Measurements from ENCODE around the gene HOXA7.
A peak's percentile ranks its signal among the peaks of the same experiment; 100 is the strongest.

DNA sequence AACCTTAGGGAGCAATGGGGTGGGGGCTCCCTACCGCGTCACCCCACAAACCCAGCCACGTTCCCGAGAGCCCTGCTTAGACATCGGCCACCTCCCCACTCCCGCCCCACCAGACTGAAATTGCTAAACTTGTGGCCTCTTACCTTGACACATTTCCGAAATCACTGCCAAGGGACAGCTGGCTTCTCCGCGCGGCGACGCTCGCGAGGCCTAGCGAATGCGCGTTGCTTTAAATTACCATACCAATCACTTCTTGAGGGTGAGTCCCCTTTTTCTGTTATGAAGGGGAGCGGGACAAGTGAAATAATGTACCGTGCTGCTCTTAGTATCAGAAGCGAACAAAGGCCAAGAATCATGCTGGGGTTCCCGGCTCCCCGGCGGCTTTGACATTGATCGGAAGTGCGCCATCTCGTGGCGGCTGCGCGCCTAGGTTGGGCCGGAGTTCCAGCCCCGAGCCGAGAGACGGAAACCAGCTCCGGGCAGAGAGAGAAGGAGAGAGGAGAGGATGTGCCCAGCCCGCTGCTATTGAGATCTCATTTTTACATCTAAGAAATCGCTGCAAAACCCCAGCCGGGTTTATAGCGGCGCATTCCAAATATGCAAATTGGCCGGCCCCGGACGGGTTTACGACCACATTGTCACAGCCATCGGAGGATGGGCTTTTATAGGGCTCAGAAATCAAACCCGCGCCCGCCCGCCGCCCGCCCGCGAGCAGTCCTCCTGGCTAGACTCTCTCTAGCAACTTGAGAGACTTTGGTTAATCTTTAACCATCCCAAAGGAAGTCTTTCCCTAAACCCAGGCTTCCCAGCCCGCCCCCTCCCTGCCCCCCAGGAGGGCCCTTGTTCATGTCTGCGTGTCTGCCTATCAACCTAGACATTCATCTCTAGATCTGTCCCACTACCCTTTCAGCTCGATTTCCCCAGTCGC lies 23.3 kb upstream of the HOXA7 start:
- TF ChIP-seq ZNF24 (tag by site-specific recombination; IDR thresholded peaks at IDR 0.05) (no peak), ZXDB (tag by site-specific recombination; IDR thresholded peaks at IDR 0.05) (peak; percentile 46; the same call in 1 of the 2 replicates), CTCF (tag by site-specific recombination; IDR thresholded peaks at IDR 0.05) (peak; percentile 83), YY1 (tag by site-specific recombination; IDR thresholded peaks at IDR 0.05) (no peak; the same call in 1 of the 2 replicates), ZNF449 (tag by site-specific recombination; IDR thresholded peaks at IDR 0.05) (no peak; the same call in 1 of the 2 replicates)
- TF ChIP-seq, protein P1, sequence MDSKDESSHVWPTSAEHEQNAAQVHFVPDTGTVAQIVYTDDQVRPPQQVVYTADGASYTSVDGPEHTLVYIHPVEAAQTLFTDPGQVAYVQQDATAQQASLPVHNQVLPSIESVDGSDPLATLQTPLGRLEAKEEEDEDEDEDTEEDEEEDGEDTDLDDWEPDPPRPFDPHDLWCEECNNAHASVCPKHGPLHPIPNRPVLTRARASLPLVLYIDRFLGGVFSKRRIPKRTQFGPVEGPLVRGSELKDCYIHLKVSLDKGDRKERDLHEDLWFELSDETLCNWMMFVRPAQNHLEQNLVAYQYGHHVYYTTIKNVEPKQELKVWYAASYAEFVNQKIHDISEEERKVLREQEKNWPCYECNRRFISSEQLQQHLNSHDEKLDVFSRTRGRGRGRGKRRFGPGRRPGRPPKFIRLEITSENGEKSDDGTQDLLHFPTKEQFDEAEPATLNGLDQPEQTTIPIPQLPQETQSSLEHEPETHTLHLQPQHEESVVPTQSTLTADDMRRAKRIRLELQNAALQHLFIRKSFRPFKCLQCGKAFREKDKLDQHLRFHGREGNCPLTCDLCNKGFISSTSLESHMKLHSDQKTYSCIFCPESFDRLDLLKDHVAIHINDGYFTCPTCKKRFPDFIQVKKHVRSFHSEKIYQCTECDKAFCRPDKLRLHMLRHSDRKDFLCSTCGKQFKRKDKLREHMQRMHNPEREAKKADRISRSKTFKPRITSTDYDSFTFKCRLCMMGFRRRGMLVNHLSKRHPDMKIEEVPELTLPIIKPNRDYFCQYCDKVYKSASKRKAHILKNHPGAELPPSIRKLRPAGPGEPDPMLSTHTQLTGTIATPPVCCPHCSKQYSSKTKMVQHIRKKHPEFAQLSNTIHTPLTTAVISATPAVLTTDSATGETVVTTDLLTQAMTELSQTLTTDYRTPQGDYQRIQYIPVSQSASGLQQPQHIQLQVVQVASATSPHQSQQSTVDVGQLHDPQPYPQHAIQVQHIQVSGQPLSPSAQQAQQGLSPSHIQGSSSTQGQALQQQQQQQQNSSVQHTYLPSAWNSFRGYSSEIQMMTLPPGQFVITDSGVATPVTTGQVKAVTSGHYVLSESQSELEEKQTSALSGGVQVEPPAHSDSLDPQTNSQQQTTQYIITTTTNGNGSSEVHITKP (tag by site-specific recombination; IDR thresholded peaks at IDR 0.05) = no peak
